ENCODE data around the gene ZNF80. TPM values are rescaled to one million over a fixed set of nuclear protein-coding genes. Genes with fewer than 3 reads are reported as not detected.

ZNF80 gene
- total and polyA plus RNA-seq, 12 donors, result 0.03 TPM; not detected in 11

GRCh38 chr3:114272271-114272670 is 34.9 kb upstream of the ZNF80 start:
- intact Hi-C loops (cut with DNase I), result no loop called here
- Histone ChIP-seq H3K27me3 (no peaks in the 10 kb centered on the region), H3K9me3 (replicated peaks in 1 of 3) (no peaks in the 10 kb centered on the region), H3K36me3 (replicated peaks in 1 of 2) (no peaks in the 10 kb centered on the region), H3K4me3 (no peak overlapping the region), H3K27ac (no peak overlapping the region), H3K4me1 (replicated peaks in 1 of 2) (no peaks in the 10 kb centered on the region)
- TF ChIP-seq POLR2A (IDR thresholded peaks at IDR 0.05), result no peak
- no peak for TF ChIP-seq CTCF (IDR thresholded peaks at IDR 0.05)
- WGBS, 4 donors, result 84 to 94% (median 91%) methylated on average over 1 of the region's 1 CpG
- DNase-seq, result no peak

- Histone ChIP-seq H3K4me1 (replicated peaks in 1 of 2) (no peaks in the 10 kb centered on the region), H3K9me3 (replicated peaks in 1 of 3) (no peaks in the 10 kb centered on the region), H3K4me3 (no peak overlapping the region), H3K27ac (no peak overlapping the region), H3K36me3 (replicated peaks in 1 of 2) (no peaks in the 10 kb centered on the region), H3K27me3 (no peaks in the 10 kb centered on the region)
- intact Hi-C loops (cut with DNase I), result no loop called here
- DNase-seq, result no peak
- WGBS, 4 donors, result 92 to 93% (median 92%) methylated on average over 2 of the region's 2 CpGs
- TF ChIP-seq CTCF (IDR thresholded peaks at IDR 0.05) (no peak), POLR2A (IDR thresholded peaks at IDR 0.05) (no peak)
Observed at GRCh38 chr3:114270019-114270418, 32.6 kb upstream of the ZNF80 start.

GRCh38 chr3:114260152-114260551 is 22.8 kb upstream of the ZNF80 start:
- intact Hi-C loops (cut with DNase I), result no loop called here
- Histone ChIP-seq H3K9me3 (replicated peaks in 1 of 3) (no peaks in the 10 kb centered on the region), H3K27me3 (no peaks in the 10 kb centered on the region), H3K4me1 (replicated peaks in 1 of 2) (no peaks in the 10 kb centered on the region), H3K4me3 (no peak overlapping the region), H3K27ac (no peak overlapping the region), H3K36me3 (replicated peaks in 1 of 2) (no peaks in the 10 kb centered on the region)
- TF ChIP-seq POLR2A (IDR thresholded peaks at IDR 0.05) (no peak), CTCF (IDR thresholded peaks at IDR 0.05) (no peak)
- DNase-seq, result no peak

- Histone ChIP-seq H3K4me1 (replicated peaks in 1 of 2) (no peaks in the 10 kb centered on the region), H3K36me3 (replicated peaks in 1 of 2) (no peaks in the 10 kb centered on the region), H3K4me3 (no peak overlapping the region), H3K27me3 (no peaks in the 10 kb centered on the region), H3K9me3 (replicated peaks in 1 of 3) (no peaks in the 10 kb centered on the region), H3K27ac (no peak overlapping the region)
- WGBS, 4 donors, result 82 to 100% (median 91%) methylated on average over 1 of the region's 1 CpG
- intact Hi-C loops (cut with DNase I), result no loop called here
- DNase-seq, result no peak
- TF ChIP-seq POLR2A (IDR thresholded peaks at IDR 0.05) (no peak), CTCF (IDR thresholded peaks at IDR 0.05) (no peak)
Observed at GRCh38 chr3:114259566-114259965, 22.2 kb upstream of the ZNF80 start.

All from adrenal gland (tissue), 12 donors.